ENCODE data around the gene CASP7.
"Not testable (repeated sequence)": the region's sequence is repeated elsewhere in the genome, so short reads cannot be mapped to it uniquely, and the experiment has no call there.

The CASP7 gene

DNA sequence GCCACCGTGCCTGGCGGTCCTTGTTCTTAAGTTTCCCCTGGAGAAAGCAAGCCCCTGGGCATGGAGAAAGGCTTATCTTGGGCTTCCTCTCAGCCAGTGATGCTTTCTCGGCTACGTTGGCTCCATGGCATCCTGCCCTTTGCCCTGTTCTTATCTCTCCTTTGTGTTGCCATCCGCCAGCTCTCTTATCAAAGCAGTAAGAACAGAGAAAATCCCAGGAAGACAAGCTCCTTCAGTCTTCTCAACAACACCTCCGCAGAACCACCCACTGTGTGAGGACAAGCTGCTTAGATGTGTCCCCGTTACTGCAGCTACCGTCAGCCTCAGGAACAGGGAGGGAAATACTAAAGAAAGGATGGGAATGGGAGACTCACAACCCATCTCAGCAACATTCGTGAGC lies 75.1 kb downstream of the CASP7 start:
- DNase-seq: no peak

DNA sequence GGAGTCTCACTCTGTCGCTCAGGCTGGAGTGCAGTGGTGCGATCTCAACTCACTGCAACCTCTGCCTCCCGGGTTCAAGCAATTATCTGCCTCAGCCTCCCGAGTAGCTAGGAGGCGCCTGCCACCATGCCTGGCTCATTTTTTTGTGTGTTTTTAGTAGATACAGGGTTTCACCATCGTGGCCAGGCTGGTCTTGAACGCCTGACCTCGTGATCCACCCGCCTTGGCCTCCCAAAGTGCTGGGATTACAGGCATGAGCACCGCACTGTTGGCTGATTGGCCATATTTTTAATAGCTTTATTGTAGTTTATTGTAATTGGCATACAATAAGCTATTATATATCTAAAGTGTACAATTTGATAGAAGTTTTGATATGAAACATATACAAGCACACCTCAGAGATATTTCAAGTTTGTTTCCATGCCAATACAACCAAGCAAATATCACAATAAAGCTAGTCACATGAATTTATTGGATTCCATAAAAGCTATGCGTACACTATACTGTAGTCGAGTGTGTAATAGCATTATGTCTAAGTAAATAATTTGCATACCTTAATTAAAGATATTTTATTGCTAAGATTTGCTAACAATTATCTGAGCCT lies 77.3 kb downstream of the CASP7 start:
- no peak for DNase-seq

DNA sequence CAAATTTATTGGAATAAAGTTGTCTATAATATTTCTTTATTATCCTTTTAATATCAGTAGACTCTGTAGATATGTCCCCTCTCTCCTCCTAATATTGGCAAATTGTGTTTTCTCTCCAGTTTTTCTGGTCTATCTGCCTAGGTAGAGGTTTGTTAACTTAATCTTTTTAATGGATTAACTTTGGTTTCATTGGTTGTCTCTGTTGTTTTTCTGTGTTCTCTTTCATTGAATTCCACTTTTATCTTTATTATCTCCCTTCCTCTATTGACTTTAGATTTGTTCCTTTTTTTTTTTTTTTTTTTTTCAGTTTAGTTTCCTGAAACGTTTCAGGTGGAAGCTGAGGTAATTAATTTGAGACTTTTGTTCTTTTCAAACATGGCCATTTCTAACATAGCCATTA lies 82.4 kb downstream of the CASP7 start:
- no peak for DNase-seq

DNA sequence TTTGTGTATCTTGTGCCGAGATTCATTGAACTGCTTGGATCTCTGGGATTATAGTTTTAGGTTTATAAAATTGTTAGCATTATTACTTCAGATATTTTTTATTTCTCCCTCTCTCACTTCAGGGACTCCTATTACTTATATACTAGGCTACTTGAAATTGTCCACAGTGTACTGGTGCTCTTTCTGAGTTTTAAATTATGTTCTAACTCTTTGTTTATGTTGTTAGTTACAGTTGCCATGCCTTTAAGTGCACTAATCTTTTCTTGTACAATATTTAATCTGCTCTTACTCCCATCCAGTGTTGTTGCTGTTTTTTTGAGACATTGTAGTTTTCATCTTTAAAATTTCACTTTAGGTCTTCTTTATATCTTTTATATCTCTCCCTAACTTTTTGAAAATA lies 84.9 kb downstream of the CASP7 start:
- DNase-seq: no peak

DNA sequence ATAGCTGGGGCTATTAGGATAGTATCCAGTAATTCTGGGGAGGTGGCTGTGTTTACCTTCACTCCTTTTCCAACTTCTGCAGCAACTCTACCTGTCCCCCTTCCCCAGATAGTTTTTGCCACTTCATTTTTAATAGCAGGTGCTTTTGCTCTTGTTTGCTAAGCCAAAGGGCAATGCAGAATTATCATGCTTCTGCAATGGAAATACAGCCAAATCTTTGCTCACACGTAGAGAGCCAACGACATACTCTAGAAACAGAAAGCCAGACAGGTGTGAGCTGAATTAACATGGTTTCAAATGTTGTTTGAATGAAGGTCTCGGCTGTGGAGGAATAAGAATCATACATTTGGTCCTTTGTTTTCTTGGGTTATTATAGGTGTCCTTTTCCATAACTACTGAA lies 86.2 kb downstream of the CASP7 start:
- DNase-seq: no peak

DNA sequence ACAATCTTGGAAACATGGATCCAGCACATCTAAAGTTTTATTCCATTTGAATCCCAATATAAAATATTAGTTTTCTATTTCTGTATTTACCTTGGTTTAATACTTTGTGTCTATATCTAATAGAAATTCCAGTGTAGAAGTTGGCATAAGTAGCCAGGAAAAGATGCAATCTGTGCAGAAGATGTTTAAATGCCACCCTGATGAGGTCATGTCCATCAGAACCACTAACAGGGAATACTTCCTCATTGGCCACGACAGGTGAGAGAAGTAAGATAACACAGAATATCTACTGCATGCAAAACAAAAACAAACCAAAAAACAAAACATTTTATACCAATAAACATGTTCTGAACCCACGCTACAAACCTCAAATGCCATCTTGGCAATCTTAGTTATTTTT lies 87.5 kb downstream of the CASP7 start:
- no peak for DNase-seq

DNA sequence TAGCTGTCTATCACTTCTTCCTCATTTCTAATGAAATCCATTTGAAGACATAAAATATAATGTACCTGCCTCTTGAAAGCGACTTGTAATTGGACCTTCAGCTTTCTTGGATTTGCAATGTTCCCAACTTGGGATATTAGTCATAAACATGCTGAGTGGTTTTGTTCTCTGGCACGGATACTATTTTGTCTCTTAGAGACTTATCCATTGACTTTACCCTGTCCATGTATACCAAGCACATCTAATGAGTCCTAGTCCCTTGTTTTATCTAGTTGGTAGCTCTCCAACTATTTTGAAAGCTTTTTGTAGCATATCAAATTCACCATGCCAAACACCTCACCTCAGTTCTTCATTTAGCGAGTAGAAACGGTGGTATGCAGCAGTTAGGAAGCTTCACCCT lies 90.6 kb downstream of the CASP7 start:
- DNase-seq: no peak

DNA sequence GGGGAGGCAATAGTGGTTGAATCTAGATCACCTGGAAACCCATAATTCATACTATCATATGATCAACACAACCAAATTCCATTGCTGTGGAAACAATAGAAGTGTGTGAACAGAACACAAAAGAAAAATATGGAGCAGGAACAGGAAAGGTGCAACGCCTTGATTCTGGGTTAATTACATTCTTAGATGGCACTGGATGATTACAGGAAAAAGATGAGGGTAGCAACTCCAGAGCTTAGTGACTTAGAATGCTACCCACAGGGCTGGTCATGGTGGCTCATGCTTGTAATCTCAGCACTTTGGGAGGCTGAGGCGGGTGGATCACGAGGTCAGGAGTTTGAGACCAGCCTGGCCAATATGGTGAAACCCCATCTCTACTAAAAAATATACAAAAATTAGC lies 91.4 kb downstream of the CASP7 start:
- DNase-seq: not testable (repeated sequence)

DNA sequence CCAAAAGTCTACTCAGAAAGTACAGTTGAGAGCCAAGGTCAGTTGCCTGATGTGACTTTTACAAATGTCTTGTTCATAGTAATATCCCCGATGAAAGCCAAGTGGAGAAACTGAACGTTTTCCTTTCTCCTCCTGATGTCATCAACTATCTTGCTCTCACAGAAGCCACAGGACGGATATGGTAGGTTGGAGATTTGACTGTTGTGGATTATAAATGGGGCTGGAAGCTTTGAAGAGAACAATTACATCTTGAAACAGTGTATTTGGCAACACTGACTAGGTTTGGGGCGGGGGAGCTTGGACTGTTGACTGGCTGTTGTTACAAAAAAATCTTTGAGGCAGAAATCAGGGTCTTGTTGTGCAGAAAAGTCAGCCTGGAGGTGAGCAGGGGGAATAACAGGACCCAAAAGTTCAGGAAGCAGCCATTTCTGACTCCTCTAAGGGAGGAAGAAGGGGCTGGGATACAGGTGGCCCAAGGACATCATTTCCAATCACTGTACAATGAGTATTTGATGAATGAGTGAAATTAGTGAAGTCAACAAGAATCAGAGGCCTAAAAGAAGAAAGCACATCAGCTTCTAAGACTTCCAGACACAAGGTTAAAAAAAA lies 96.1 kb downstream of the CASP7 start:
- no peak for DNase-seq

DNA sequence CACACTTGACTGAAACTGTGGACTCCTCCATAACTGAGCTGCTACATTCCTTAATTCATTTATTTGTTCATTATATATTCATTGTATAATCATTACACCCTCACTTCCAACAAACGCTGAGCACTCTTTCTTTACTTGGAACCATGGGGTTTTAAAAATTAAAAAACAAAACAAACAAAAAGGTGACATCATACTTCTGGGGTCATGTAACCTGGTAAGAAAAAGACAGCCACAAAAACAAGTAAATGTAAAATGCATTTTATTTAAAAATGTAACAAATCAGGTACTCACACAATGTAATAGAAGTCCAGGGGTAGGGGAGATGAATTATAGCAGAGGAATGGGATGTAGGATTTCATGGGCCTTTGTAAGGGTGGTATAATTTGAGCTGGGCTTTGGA lies 96.8 kb downstream of the CASP7 start:
- no peak for DNase-seq
